Measurements from ENCODE around the gene PDZRN4.
"Not testable (repeated sequence)": the region's sequence is repeated elsewhere in the genome, so short reads cannot be mapped to it uniquely, and the experiment has no call there.

The PDZRN4 gene

GRCh38 chr12:41527534-41528116 is 339.5 kb downstream of the PDZRN4 start:
- WGBS, 2 experiments (ENCODE audit: insufficient coverage in 2 of 2) = 71 to 96% methylated on average over 3 to 4 of the region's 4 CpGs
- H3K27ac ChIP-seq (ENCODE audit: low read depth, low read length, severe bottlenecking) = no peak overlapping the region
- H3K4me1 ChIP-seq (ENCODE audit: control insufficient read depth, insufficient read depth, low read length, poor library complexity, severe bottlenecking) = no peaks in the 10 kb centered on the region
- no peaks in the 10 kb centered on the region for H3K9me3 ChIP-seq (ENCODE audit: control insufficient read depth, low read length)
- no peaks in the 10 kb centered on the region for H3K36me3 ChIP-seq (ENCODE audit: control insufficient read depth, insufficient read depth, low read length)
- no peak overlapping the region for H3K4me3 ChIP-seq (ENCODE audit: extremely low read depth, insufficient read depth, low read length, poor library complexity, severe bottlenecking)

- H3K36me3 ChIP-seq (ENCODE audit: control insufficient read depth, insufficient read depth, low read length) = no peaks in the 10 kb centered on the region
- 50% methylated on average over 1 of the region's 3 CpGs; no CpG with 5 or more reads in 1 of the 2 experiments for WGBS, 2 experiments (ENCODE audit: insufficient coverage in 2 of 2)
- H3K9me3 ChIP-seq (ENCODE audit: control insufficient read depth, low read length) = no peaks in the 10 kb centered on the region
- no peak overlapping the region for H3K4me3 ChIP-seq (ENCODE audit: extremely low read depth, insufficient read depth, low read length, poor library complexity, severe bottlenecking)
- no peak overlapping the region for H3K27ac ChIP-seq (ENCODE audit: low read depth, low read length, severe bottlenecking)
- H3K4me1 ChIP-seq (ENCODE audit: control insufficient read depth, insufficient read depth, low read length, poor library complexity, severe bottlenecking) = no peaks in the 10 kb centered on the region
Observed at GRCh38 chr12:41528874-41529273, 340.8 kb downstream of the PDZRN4 start.

GRCh38 chr12:41530441-41530840 is 342.3 kb downstream of the PDZRN4 start:
- H3K4me1 ChIP-seq (ENCODE audit: control insufficient read depth, insufficient read depth, low read length, poor library complexity, severe bottlenecking) = no peaks in the 10 kb centered on the region
- no peak overlapping the region for H3K4me3 ChIP-seq (ENCODE audit: extremely low read depth, insufficient read depth, low read length, poor library complexity, severe bottlenecking)
- H3K27ac ChIP-seq (ENCODE audit: low read depth, low read length, severe bottlenecking) = no peak overlapping the region
- H3K9me3 ChIP-seq (ENCODE audit: control insufficient read depth, low read length) = no peaks in the 10 kb centered on the region
- 78 to 82% methylated on average over 3 to 4 of the region's 5 CpGs for WGBS, 2 experiments (ENCODE audit: insufficient coverage in 2 of 2)
- H3K36me3 ChIP-seq (ENCODE audit: control insufficient read depth, insufficient read depth, low read length) = no peaks in the 10 kb centered on the region

- Histone ChIP-seq H3K4me3 (ENCODE audit: extremely low read depth, insufficient read depth, low read length, poor library complexity, severe bottlenecking) (no peak overlapping the region), H3K36me3 (ENCODE audit: control insufficient read depth, insufficient read depth, low read length) (no peaks in the 10 kb centered on the region), H3K27ac (ENCODE audit: low read depth, low read length, severe bottlenecking) (no peak overlapping the region), H3K4me1 (ENCODE audit: control insufficient read depth, insufficient read depth, low read length, poor library complexity, severe bottlenecking) (no peaks in the 10 kb centered on the region), H3K9me3 (ENCODE audit: control insufficient read depth, low read length) (no peaks in the 10 kb centered on the region)
- 85 to 90% methylated on average over 10 to 11 of the region's 13 CpGs for WGBS, 2 experiments (ENCODE audit: insufficient coverage in 2 of 2)
Observed at GRCh38 chr12:41531147-41531829, 343.2 kb downstream of the PDZRN4 start.

GRCh38 chr12:41532072-41532471 is 344.0 kb downstream of the PDZRN4 start:
- Histone ChIP-seq H3K4me3 (ENCODE audit: extremely low read depth, insufficient read depth, low read length, poor library complexity, severe bottlenecking) (no peak overlapping the region), H3K27ac (ENCODE audit: low read depth, low read length, severe bottlenecking) (no peak overlapping the region), H3K36me3 (ENCODE audit: control insufficient read depth, insufficient read depth, low read length) (no peaks in the 10 kb centered on the region), H3K9me3 (ENCODE audit: control insufficient read depth, low read length) (no peaks in the 10 kb centered on the region), H3K4me1 (ENCODE audit: control insufficient read depth, insufficient read depth, low read length, poor library complexity, severe bottlenecking) (no peaks in the 10 kb centered on the region)
- no CpG with 5 or more reads among the region's 2 CpGs for WGBS, 2 experiments (ENCODE audit: insufficient coverage in 2 of 2)

GRCh38 chr12:41536813-41537490 is 348.8 kb downstream of the PDZRN4 start:
- H3K36me3 ChIP-seq (ENCODE audit: control insufficient read depth, insufficient read depth, low read length) = no peaks in the 10 kb centered on the region

GRCh38 chr12:41537522-41537921 is 349.4 kb downstream of the PDZRN4 start:
- WGBS, 2 experiments (ENCODE audit: insufficient coverage in 2 of 2) = 100% methylated on average over 1 of the region's 1 CpG
- Histone ChIP-seq H3K4me3 (ENCODE audit: extremely low read depth, insufficient read depth, low read length, poor library complexity, severe bottlenecking) (no peak overlapping the region), H3K9me3 (ENCODE audit: control insufficient read depth, low read length) (no peaks in the 10 kb centered on the region), H3K36me3 (ENCODE audit: control insufficient read depth, insufficient read depth, low read length) (no peaks in the 10 kb centered on the region), H3K4me1 (ENCODE audit: control insufficient read depth, insufficient read depth, low read length, poor library complexity, severe bottlenecking) (no peaks in the 10 kb centered on the region), H3K27ac (ENCODE audit: low read depth, low read length, severe bottlenecking) (no peak overlapping the region)

More at GRCh38 chr12:41536813-41537490, 348.8 kb downstream of the PDZRN4 start:
- H3K4me3 ChIP-seq (ENCODE audit: extremely low read depth, insufficient read depth, low read length, poor library complexity, severe bottlenecking) = no peak overlapping the region
- no peaks in the 10 kb centered on the region for H3K4me1 ChIP-seq (ENCODE audit: control insufficient read depth, insufficient read depth, low read length, poor library complexity, severe bottlenecking)
- H3K9me3 ChIP-seq (ENCODE audit: control insufficient read depth, low read length) = no peaks in the 10 kb centered on the region
- H3K27ac ChIP-seq (ENCODE audit: low read depth, low read length, severe bottlenecking) = no peak overlapping the region
- 100% methylated on average over 1 of the region's 4 CpGs for WGBS, 2 experiments (ENCODE audit: insufficient coverage in 2 of 2)

GRCh38 chr12:41545761-41546160 is 357.6 kb downstream of the PDZRN4 start:
- WGBS, 2 experiments (ENCODE audit: insufficient coverage in 2 of 2) = 89 to 92% methylated on average over 6 of the region's 6 CpGs
- H3K4me1 ChIP-seq (ENCODE audit: control insufficient read depth, insufficient read depth, low read length, poor library complexity, severe bottlenecking) = no peaks in the 10 kb centered on the region
- H3K36me3 ChIP-seq (ENCODE audit: control insufficient read depth, insufficient read depth, low read length) = no peaks in the 10 kb centered on the region
- H3K9me3 ChIP-seq (ENCODE audit: control insufficient read depth, low read length) = no peaks in the 10 kb centered on the region
- no peak overlapping the region for H3K27ac ChIP-seq (ENCODE audit: low read depth, low read length, severe bottlenecking)
- no peak overlapping the region for H3K4me3 ChIP-seq (ENCODE audit: extremely low read depth, insufficient read depth, low read length, poor library complexity, severe bottlenecking)

- H3K4me1 ChIP-seq (ENCODE audit: control insufficient read depth, insufficient read depth, low read length, poor library complexity, severe bottlenecking); H3K27ac ChIP-seq (ENCODE audit: low read depth, low read length, severe bottlenecking); H3K9me3 ChIP-seq (ENCODE audit: control insufficient read depth, low read length); H3K4me3 ChIP-seq (ENCODE audit: extremely low read depth, insufficient read depth, low read length, poor library complexity, severe bottlenecking); H3K36me3 ChIP-seq (ENCODE audit: control insufficient read depth, insufficient read depth, low read length): not testable (repeated sequence)
- WGBS, 2 experiments (ENCODE audit: insufficient coverage in 2 of 2) = 91% methylated on average over 1 of the region's 1 CpG; no CpG with 5 or more reads in 1 of the 2 experiments
Observed at GRCh38 chr12:41547071-41547470, 359.0 kb downstream of the PDZRN4 start.

- Histone ChIP-seq H3K4me1 (ENCODE audit: control insufficient read depth, insufficient read depth, low read length, poor library complexity, severe bottlenecking) (no peaks in the 10 kb centered on the region), H3K36me3 (ENCODE audit: control insufficient read depth, insufficient read depth, low read length) (no peaks in the 10 kb centered on the region), H3K9me3 (ENCODE audit: control insufficient read depth, low read length) (no peaks in the 10 kb centered on the region), H3K4me3 (ENCODE audit: extremely low read depth, insufficient read depth, low read length, poor library complexity, severe bottlenecking) (no peak overlapping the region), H3K27ac (ENCODE audit: low read depth, low read length, severe bottlenecking) (no peak overlapping the region)
- WGBS, 2 experiments (ENCODE audit: insufficient coverage in 2 of 2) = 100% methylated on average over 1 to 4 of the region's 4 CpGs
Observed at GRCh38 chr12:41548926-41549325, 360.8 kb downstream of the PDZRN4 start.

GRCh38 chr12:41552588-41552987 is 364.5 kb downstream of the PDZRN4 start:
- no peak overlapping the region for H3K4me3 ChIP-seq (ENCODE audit: extremely low read depth, insufficient read depth, low read length, poor library complexity, severe bottlenecking)
- no peak overlapping the region for H3K27ac ChIP-seq (ENCODE audit: low read depth, low read length, severe bottlenecking)
- WGBS, 2 experiments (ENCODE audit: insufficient coverage in 2 of 2) = 78 to 85% methylated on average over 8 of the region's 9 CpGs
- no peaks in the 10 kb centered on the region for H3K4me1 ChIP-seq (ENCODE audit: control insufficient read depth, insufficient read depth, low read length, poor library complexity, severe bottlenecking)
- H3K9me3 ChIP-seq (ENCODE audit: control insufficient read depth, low read length) = no peaks in the 10 kb centered on the region
- H3K36me3 ChIP-seq (ENCODE audit: control insufficient read depth, insufficient read depth, low read length) = no peaks in the 10 kb centered on the region

All from mesodermal cell (in vitro differentiated cells).